GM23248 (cell line): Measurements from ENCODE around the gene MACROD2. TPM values are rescaled to one million over a fixed set of nuclear protein-coding genes. Genes with fewer than 3 reads are reported as not detected.
A peak's percentile ranks its signal among the peaks of the same experiment; 100 is the strongest.

Source experiments
- DNase-seq: peaks from one replicate; pipeline ENCODE4 v3.0.0-alpha.2; 2015
- H2AFZ ChIP-seq: fragments of 200-600 bp; sonication (generic); 2 replicates; pipeline ENCODE4 v1.6.1; 2016; ENCODE audit warnings: antibody characterized with exemption
- H3F3A ChIP-seq: fragments of 200-600 bp; sonication (generic); 2 replicates; pipeline ENCODE4 v1.6.1; 2016; ENCODE audit warnings: mild to moderate bottlenecking, antibody characterized with exemption, mixed run types; ENCODE audit not compliant: insufficient read depth
- H3K27ac ChIP-seq: fragments of 200-600 bp; sonication (generic); 2 replicates; pipeline ENCODE4 v1.5.1; 2016; ENCODE audit warnings: mild to moderate bottlenecking
- H3K27me3 ChIP-seq: fragments of 200-600 bp; sonication (generic); replicated peaks from 2 replicates; pipeline ENCODE4 v1.6.1; 2016; ENCODE audit warnings: mild to moderate bottlenecking; ENCODE audit not compliant: insufficient read depth
- H3K36me3 ChIP-seq: fragments of 200-600 bp; sonication (generic); 2 replicates; pipeline ENCODE4 v1.6.1; 2016; ENCODE audit warnings: low read depth, mild to moderate bottlenecking
- H3K4me1 ChIP-seq: fragments of 200-600 bp; sonication (generic); 2 replicates; pipeline ENCODE4 v1.6.1; 2016; ENCODE audit warnings: mild to moderate bottlenecking; ENCODE audit not compliant: insufficient read depth
- H3K4me2 ChIP-seq: fragments of 200-600 bp; sonication (generic); one replicate; pipeline ENCODE4 v1.6.1; 2016; ENCODE audit warnings: mild to moderate bottlenecking; ENCODE audit not compliant: unreplicated experiment
- H3K4me3 ChIP-seq: fragments of 200-600 bp; sonication (generic); 2 replicates; pipeline ENCODE4 v1.5.1; 2016; ENCODE audit warnings: mild to moderate bottlenecking
- H3K79me2 ChIP-seq: fragments of 200-600 bp; sonication (generic); 2 replicates; pipeline ENCODE4 v1.6.1; 2016; ENCODE audit warnings: mild to moderate bottlenecking; ENCODE audit not compliant: insufficient read depth
- H3K9ac ChIP-seq: fragments of 200-600 bp; sonication (generic); 2 replicates; pipeline ENCODE4 v1.6.1; 2016; ENCODE audit warnings: mild to moderate bottlenecking
- H3K9me2 ChIP-seq: fragments of 200-600 bp; sonication (generic); 2 replicates; pipeline ENCODE4 v1.6.1; 2016; ENCODE audit warnings: mixed run types, mild to moderate bottlenecking, moderate library complexity; ENCODE audit not compliant: insufficient read depth
- H3K9me3 ChIP-seq: fragments of 200-600 bp; sonication (generic); one replicate; pipeline ENCODE4 v1.6.1; 2017; ENCODE audit warnings: low read depth
- H4K20me1 ChIP-seq: fragments of 200-600 bp; sonication (generic); 2 replicates; pipeline ENCODE4 v1.6.0; 2016; ENCODE audit not compliant: insufficient read depth
- EZH2 ChIP-seq: fragments of 200-600 bp; sonication (generic); IDR thresholded peaks from 2 replicates; pipeline ENCODE4 v1.6.1; 2018; ENCODE audit warnings: antibody characterized with exemption, mild to moderate bottlenecking; ENCODE audit not compliant: insufficient read depth, poor library complexity, severe bottlenecking
- EZH2phosphoT487 ChIP-seq: fragments of 200-600 bp; sonication (generic); IDR thresholded peaks from 2 replicates; pipeline ENCODE4 v1.6.1; 2018; ENCODE audit warnings: antibody characterized with exemption, moderate library complexity, mild to moderate bottlenecking, low read depth; ENCODE audit not compliant: insufficient read depth
- WGBS, 2 experiments: methylation state at CpG; one replicate each; pipeline ENCODE4 v1.1.6; 2015 to 2017; ENCODE audit warnings: low lambda C conversion rate in 2 of 2, low coverage in 1 of 2; ENCODE audit errors: missing lambda C conversion rate in 2 of 2; 5-methylcytosine and 5-hydroxymethylcytosine counted together
- in situ Hi-C: fragments of 300-500 bp; cut with MboI; formaldehyde crosslinking; loops from 2 replicates; pipeline ENCODE4 v1.15.0; 2020
- polyA plus RNA-seq: library from polyadenylated mRNA; unstranded; fragments of >200 nt; fragmentation: Nextera tagmentation; extraction: Ambion mirVana; gene quantifications from 2 replicates; pipeline ENCODE4 v1.2.1, GENCODE V29; 2016
- total RNA-seq: library from RNA; depleted of rRNA; stranded (reverse); fragments of >200 nt; shearing (Covaris generic); gene quantifications from 2 replicates; pipeline ENCODE4 v1.2.3, GENCODE V29; 2014

Gene MACROD2
- total and polyA plus RNA-seq, 2 experiments from 2014 or later = 1.1 to 3.1 TPM

DNA sequence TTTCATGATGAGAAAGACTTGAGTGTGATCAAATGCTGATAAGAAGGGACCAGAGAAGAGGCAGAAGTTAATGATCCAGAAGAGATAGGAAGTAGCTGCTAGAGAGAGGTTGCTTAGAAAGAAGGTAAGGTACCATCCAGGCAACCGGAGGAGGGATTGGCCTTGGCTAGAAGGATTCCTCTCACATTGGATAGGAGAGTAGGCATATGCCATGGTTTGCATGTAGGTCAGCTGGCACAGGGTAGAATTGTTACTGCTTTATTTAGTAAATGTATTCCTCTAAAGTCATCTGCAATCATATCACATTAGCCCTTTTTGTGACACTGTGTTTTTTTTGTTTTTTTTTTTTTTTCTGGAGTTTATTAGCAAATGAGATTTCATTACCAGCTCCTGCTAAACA, 923.0 kb downstream of the MACROD2 start:
- in situ Hi-C loops = no loop called here
- 91 to 100% methylated on average over 1 of the region's 1 CpG for WGBS, 2 experiments

DNA sequence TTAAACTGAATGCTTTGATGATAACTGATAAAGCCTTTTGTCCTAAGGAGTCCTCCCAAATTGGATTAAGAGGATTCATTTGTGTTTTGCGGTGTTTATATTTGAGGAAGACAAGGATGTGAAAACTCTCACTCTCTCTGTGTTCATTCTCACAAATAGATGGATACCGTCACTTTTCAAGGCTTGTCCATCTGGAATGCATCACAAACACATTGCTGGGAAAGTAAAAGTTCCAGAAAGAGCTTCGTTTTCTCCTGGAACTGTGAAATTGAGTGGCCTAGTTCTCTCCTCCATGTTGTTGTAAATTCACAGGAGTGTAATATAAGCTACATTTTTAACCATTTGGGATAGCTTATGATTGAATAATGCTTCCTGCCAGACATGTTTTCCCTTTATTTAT, 923.7 kb downstream of the MACROD2 start:
- H3K4me1 ChIP-seq = peaks cover 7% of the 10 kb centered on the region
- H3K79me2 ChIP-seq = no peaks in the 10 kb centered on the region
- peaks cover 9% of the 10 kb centered on the region; the same call in 1 of the 2 replicates for H3F3A ChIP-seq
- no peaks in the 10 kb centered on the region for H3K27me3 ChIP-seq
- in situ Hi-C loops = no loop called here
- 27 to 31% methylated on average over 3 of the region's 3 CpGs for WGBS, 2 experiments
- no peak overlapping the region for H3K27ac ChIP-seq
- no peak for DNase-seq
- no peaks in the 10 kb centered on the region for H3K9me3 ChIP-seq
- no peak overlapping the region for H3K4me3 ChIP-seq
- no peak overlapping the region for H3K4me2 ChIP-seq
- no peaks in the 10 kb centered on the region for H3K9me2 ChIP-seq
- no peak for TF ChIP-seq EZH2phosphoT487
- H4K20me1 ChIP-seq = no peaks in the 10 kb centered on the region
- peak overlapping the region; percentile 13; the same call in 1 of the 2 replicates for H2AFZ ChIP-seq
- H3K36me3 ChIP-seq = no peaks in the 10 kb centered on the region
- H3K9ac ChIP-seq = no peak overlapping the region

More for the DNA sequence above, 923.0 kb downstream of the MACROD2 start:
- H3F3A ChIP-seq = peaks cover 9% of the 10 kb centered on the region; the same call in 1 of the 2 replicates
- peaks cover 7% of the 10 kb centered on the region for H3K4me1 ChIP-seq
- no peaks in the 10 kb centered on the region for H3K9me2 ChIP-seq
- no peaks in the 10 kb centered on the region for H3K36me3 ChIP-seq
- no peak for DNase-seq
- H4K20me1 ChIP-seq = no peaks in the 10 kb centered on the region
- H3K4me3 ChIP-seq = no peak overlapping the region
- H3K27ac ChIP-seq = no peak overlapping the region
- H3K9ac ChIP-seq = no peak overlapping the region
- H3K79me2 ChIP-seq = no peaks in the 10 kb centered on the region
- no peaks in the 10 kb centered on the region for H3K9me3 ChIP-seq
- H3K4me2 ChIP-seq = no peak overlapping the region
- TF ChIP-seq EZH2phosphoT487 = no peak
- TF ChIP-seq EZH2 = no peak
- no peaks in the 10 kb centered on the region for H3K27me3 ChIP-seq
- no peak overlapping the region for H2AFZ ChIP-seq

GRCh38 chr20:14919501-14920081, 924.3 kb downstream of the MACROD2 start:
- Histone ChIP-seq H2AFZ (peak overlapping the region; percentile 13; the same call in 1 of the 2 replicates), H3K4me2 (no peak overlapping the region)

GRCh38 chr20:14921513-14921912, 926.2 kb downstream of the MACROD2 start:
- peaks cover 20% of the 10 kb centered on the region for H3K4me1 ChIP-seq
- H3K36me3 ChIP-seq = no peaks in the 10 kb centered on the region
- no peak overlapping the region for H3K27ac ChIP-seq
- H3K9me2 ChIP-seq = no peaks in the 10 kb centered on the region
- H3K4me2 ChIP-seq = no peak overlapping the region
- peak; percentile 43 for DNase-seq
- no peaks in the 10 kb centered on the region for H3K9me3 ChIP-seq
- H3K79me2 ChIP-seq = no peaks in the 10 kb centered on the region
- peaks cover 17% of the 10 kb centered on the region; the same call in 1 of the 2 replicates for H3F3A ChIP-seq
- H3K27me3 ChIP-seq = no peaks in the 10 kb centered on the region
- TF ChIP-seq EZH2phosphoT487 = no peak
- H3K9ac ChIP-seq = no peak overlapping the region
- H3K4me3 ChIP-seq = no peak overlapping the region
- no peak overlapping the region for H2AFZ ChIP-seq
- no peaks in the 10 kb centered on the region for H4K20me1 ChIP-seq
- in situ Hi-C loops = no loop called here
- 57 to 59% methylated on average over 1 of the region's 1 CpG for WGBS, 2 experiments

More at GRCh38 chr20:14919501-14920081, 924.3 kb downstream of the MACROD2 start:
- Histone ChIP-seq H3K9ac (no peak overlapping the region), H3F3A (peaks cover 9% of the 10 kb centered on the region; the same call in 1 of the 2 replicates), H3K27ac (no peak overlapping the region), H3K4me3 (no peak overlapping the region), H3K9me2 (no peaks in the 10 kb centered on the region), H3K36me3 (no peaks in the 10 kb centered on the region), H3K4me1 (peaks cover 8% of the 10 kb centered on the region), H4K20me1 (no peaks in the 10 kb centered on the region), H3K9me3 (no peaks in the 10 kb centered on the region), H3K27me3 (no peaks in the 10 kb centered on the region), H3K79me2 (no peaks in the 10 kb centered on the region)
- 32 to 33% methylated on average over 7 of the region's 7 CpGs for WGBS, 2 experiments
- TF ChIP-seq EZH2 = no peak
- no peak for TF ChIP-seq EZH2phosphoT487
- in situ Hi-C loops = no loop called here
- DNase-seq = peak; percentile 19
